C4-2B (cell line): ENCODE data around the gene PARP2.

Source experiments
- ZFX ChIP-seq: fragments of 450-650 bp; IDR thresholded peaks from 2 replicates; pipeline ENCODE4 v1.6.1; 2017
- TF ChIP-seq, protein P1 (sequence below): fragments of 450-650 bp; conservative IDR thresholded peaks from 2 replicates; pipeline ENCODE4 v1.5.1; 2017; ENCODE audit warnings: mild to moderate bottlenecking

DNA sequence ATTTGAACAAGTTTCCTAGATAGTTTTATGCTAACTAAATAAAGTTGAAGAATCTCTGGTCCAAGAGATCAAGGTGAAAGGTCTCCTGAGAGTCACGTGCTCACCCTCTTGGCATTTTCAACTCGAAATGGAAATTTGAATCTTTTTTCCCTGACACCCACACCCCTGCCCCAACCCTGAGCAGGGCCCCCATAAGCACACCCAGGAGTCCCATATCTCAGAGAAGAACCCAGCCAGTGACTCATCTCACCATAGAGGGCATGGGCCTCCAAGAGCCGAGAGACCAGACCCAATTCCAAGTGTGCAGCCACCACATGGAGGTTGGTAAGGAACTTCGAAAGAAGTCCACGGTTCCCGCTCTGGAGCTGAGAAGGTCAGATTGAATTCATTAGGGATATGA is 37.2 kb downstream of the PARP2 start:
- TF ChIP-seq, protein P1, sequence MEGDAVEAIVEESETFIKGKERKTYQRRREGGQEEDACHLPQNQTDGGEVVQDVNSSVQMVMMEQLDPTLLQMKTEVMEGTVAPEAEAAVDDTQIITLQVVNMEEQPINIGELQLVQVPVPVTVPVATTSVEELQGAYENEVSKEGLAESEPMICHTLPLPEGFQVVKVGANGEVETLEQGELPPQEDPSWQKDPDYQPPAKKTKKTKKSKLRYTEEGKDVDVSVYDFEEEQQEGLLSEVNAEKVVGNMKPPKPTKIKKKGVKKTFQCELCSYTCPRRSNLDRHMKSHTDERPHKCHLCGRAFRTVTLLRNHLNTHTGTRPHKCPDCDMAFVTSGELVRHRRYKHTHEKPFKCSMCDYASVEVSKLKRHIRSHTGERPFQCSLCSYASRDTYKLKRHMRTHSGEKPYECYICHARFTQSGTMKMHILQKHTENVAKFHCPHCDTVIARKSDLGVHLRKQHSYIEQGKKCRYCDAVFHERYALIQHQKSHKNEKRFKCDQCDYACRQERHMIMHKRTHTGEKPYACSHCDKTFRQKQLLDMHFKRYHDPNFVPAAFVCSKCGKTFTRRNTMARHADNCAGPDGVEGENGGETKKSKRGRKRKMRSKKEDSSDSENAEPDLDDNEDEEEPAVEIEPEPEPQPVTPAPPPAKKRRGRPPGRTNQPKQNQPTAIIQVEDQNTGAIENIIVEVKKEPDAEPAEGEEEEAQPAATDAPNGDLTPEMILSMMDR = no peak
- TF ChIP-seq ZFX = no peak
